ENCODE measurements around the gene CYTH3. TPM values are rescaled to one million over a fixed set of nuclear protein-coding genes. Genes with fewer than 3 reads are reported as not detected.
A peak's percentile ranks its signal among the peaks of the same experiment; 100 is the strongest.

The CYTH3 gene
- total and polyA plus RNA-seq, 11 donors: 11.1 to 49.7 (median 22.1) TPM

- no peak for TF ChIP-seq POLR2A (IDR thresholded peaks at IDR 0.05)
- no peak for TF ChIP-seq CTCF (IDR thresholded peaks at IDR 0.05)
- Histone ChIP-seq H3K36me3 (no peaks in the 10 kb centered on the region), H3K4me3 (peak overlapping the region in 1 of 12 donors; percentile 9), H3K4me1 (peaks cover 7 to 58% (median 38%) of the 10 kb centered on the region in 12 donors), H3K27me3 (no peaks in the 10 kb centered on the region), H3K27ac (peak overlapping the region; percentile 3 to 61 (median 37)), H3K9me3 (no peaks in the 10 kb centered on the region)
- peak in 1 of 4 donors; percentile 26 for ATAC-seq
- peak in 2 of 5 donors; percentile 44 for DNase-seq
- 40 to 59% (median 50%) methylated on average over 5 of the region's 5 CpGs for WGBS, 4 donors
- intact Hi-C loops (cut with DNase I): loop anchor here in 4 of 10 donors (5.0 kb wide), 2 partner anchors 37 to 107 kb away; no protein-coding TSS in a partner anchor
Observed at GRCh38 chr7:6268907-6269306, 3.5 kb downstream of the CYTH3 start.

GRCh38 chr7:6268023-6268900, 4.2 kb downstream of the CYTH3 start:
- intact Hi-C loops (cut with DNase I): loop anchor here in 4 of 10 donors (5.0 kb wide), 2 partner anchors 36 to 106 kb away; no protein-coding TSS in a partner anchor
- TF ChIP-seq CTCF (IDR thresholded peaks at IDR 0.05) (no peak), POLR2A (IDR thresholded peaks at IDR 0.05) (no peak)
- Histone ChIP-seq H3K4me1 (peaks cover 7 to 62% (median 41%) of the 10 kb centered on the region in 12 donors), H3K9me3 (no peaks in the 10 kb centered on the region), H3K27me3 (no peaks in the 10 kb centered on the region), H3K27ac (peak overlapping the region in 10 of 12 donors; percentile 3 to 61 (median 37)), H3K4me3 (no peak overlapping the region), H3K36me3 (no peaks in the 10 kb centered on the region)
- WGBS, 4 donors: 92 to 95% (median 93%) methylated on average over 18 of the region's 18 CpGs
- no peak for ATAC-seq
- DNase-seq: no peak

- 75 to 85% (median 81%) methylated on average over 7 of the region's 7 CpGs for WGBS, 4 donors
- intact Hi-C loops (cut with DNase I): loop anchor here in 4 of 10 donors (5.0 kb wide), 2 partner anchors 34 to 104 kb away; no protein-coding TSS in a partner anchor
Observed at GRCh38 chr7:6266699-6267098, 5.7 kb downstream of the CYTH3 start.

More at GRCh38 chr7:6266699-6267098, 5.7 kb downstream of the CYTH3 start:
- H3K36me3 ChIP-seq: no peaks in the 10 kb centered on the region
- no peaks in the 10 kb centered on the region for H3K27me3 ChIP-seq
- H3K9me3 ChIP-seq: no peaks in the 10 kb centered on the region
- H3K4me3 ChIP-seq: no peak overlapping the region
- H3K4me1 ChIP-seq: peaks cover 7 to 73% (median 50%) of the 10 kb centered on the region in 12 donors
- no peak for ATAC-seq
- no peak for DNase-seq
- H3K27ac ChIP-seq: no peak overlapping the region
- TF ChIP-seq CTCF (IDR thresholded peaks at IDR 0.05): no peak
- no peak for TF ChIP-seq POLR2A (IDR thresholded peaks at IDR 0.05)
